GM19023 (cell line): ENCODE results near the gene YJU2.

Experiments used
- ATAC-seq: cut with Tn5 transposase; IDR thresholded peaks from one replicate; pipeline ENCODE4 v1.9.1; 2021; ENCODE audit warnings: mild to moderate bottlenecking, moderate library complexity; ENCODE audit not compliant: unreplicated experiment

Gene YJU2

DNA sequence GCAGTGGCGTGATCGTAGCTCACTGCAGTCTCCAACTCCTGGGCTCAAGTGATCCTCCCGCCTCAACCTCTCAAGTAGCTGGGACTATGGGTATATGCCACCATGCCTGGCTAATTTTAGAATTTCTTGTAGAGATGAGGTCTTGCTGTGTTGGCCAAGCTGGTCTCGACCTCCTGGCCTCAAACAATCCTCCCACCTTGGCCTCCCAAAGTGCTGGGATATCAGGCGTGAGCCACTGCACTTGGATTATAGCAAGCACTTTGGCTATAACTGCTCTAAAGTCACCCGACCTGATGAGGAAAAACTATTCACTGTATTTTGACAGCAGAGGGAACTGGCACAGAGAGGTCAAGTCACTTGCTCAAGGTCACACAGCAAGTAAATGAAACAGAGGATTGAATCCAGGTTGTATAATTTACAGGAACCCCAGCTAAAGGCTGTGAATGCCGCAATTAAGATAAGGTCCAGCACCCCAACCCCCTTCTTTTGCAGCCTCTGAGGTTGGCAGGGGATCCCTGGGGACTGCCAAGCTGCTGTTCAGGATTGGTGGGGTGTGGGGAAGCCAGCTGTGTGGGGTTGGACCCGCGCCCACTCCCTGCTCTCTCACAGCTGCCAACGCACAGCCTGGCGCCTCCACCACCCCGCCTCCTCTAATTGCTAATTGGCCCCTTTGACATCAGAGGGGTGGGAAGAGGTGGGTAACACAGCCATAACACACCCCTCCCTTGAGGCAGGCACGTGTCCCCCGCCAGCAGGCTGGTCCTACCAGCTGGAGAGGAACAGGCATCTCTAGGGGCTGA, 49.3 kb downstream of the YJU2 start:
- no peak for ATAC-seq

DNA sequence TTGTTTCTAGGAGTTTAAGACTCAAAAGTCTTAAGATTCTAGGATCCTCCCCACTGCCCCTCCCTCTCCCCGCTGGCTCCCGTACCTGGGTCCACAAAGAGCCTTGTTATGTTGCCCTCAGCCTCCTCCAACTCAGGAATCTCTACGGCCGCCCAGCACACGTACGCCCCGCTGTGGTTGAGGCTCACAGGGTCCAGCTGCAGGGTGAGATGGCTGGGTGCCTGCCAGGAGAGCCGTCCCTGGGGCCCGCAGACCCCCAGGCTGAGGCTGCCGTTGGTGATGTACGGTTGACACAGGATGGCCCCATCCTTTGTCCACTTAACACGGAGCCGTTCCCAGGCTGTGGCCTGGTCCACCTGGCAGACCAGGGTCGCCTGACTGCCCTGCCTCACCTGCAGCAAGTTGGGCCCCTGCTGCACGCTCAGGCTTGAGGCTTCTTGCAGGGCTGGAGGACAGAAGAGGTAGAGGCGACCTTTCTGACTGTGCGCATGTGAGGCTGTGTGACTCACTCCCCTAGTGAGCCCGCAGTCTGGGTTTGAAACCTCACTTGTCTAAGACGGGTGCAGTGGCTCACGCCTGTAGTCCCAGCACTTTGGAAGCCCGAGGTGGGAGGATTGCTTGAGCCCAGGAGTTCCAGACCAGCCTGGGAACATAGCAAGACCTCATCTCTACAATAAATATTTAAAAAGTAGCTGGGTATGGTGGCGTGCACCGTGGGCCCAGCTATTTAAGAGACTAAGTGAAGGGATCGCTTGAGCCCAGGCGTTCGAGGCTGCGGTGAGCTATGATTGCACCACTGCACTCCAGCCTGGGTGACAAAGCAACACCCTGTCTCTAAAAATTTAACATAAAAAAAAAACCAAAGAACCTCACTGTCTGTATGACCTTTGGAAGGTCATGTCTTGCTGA, 51.3 kb downstream of the YJU2 start:
- ATAC-seq, result no peak

GRCh38 chr19:4298810-4299550, 52.1 kb downstream of the YJU2 start:
- no peak for ATAC-seq

DNA sequence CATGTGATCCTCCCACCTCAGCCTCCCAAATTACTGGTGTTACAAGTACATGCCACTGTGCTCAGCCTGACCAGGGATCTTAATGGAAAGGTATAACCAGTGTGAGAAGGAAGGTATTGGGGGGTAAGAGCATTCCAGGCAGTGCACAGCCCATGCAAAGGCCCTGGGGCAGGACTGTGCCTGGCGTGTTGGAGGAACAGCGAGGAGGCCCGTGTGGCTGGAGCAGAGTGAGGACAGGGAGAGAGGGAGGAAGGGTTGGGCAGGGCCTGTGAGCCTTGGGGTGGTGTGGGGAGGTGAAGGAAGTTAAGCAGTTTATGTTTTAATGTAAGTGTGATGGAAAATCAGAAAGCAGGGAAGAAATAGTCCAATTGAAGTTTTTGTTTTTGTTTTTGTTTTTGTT, 53.7 kb downstream of the YJU2 start:
- no peak for ATAC-seq

DNA sequence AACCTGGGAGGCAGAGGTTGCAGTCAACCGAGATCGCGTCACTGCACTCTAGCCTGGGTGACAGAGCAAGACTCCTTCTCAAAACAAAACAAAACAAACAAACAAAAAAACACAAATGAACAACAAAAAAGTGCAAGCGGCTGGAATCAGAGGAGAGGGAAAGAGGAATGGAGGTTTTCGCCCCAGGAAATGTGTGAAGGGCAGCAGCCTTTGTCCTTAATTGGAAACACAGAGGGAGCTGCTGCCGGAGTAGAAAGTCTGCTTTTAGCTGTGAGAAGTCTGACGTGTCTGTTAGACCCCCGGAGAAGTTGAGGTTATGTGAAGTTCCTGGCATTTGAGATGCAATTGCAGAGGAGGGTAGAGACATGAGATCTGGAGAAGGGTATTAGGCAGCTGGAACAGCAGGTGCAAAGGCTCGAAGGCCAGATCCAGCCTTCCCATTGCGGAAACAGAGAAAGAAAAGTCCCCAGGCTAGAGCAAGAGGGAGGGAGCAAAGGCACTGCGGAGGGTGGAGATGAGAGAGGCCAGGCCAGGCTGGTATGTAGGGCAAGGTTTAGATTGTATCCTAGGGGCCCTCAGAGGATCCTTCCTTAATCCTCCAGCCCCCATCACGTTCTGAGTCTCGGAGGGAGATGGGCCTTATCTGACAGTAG, 54.8 kb downstream of the YJU2 start:
- no peak for ATAC-seq

- ATAC-seq, result no peak
These were observed 55.4 kb downstream of the YJU2 start, which contains the start of gene TMIGD2 for GRCh38 chr19:4302243-4302640. TSS of gene TMIGD2 (minus strand) at chr19:4302389. CDS start at chr19:4302385, 4 bp downstream.

GRCh38 chr19:4303819-4304537, 57.1 kb downstream of the YJU2 start:
- ATAC-seq, result no peak

- no peak for ATAC-seq
These were observed 57.8 kb downstream of the YJU2 start, which contains the start of gene FSD1 for GRCh38 chr19:4304538-4305256. TSS of gene FSD1 (plus strand) at chr19:4304598. CDS start at chr19:4304747, 149 bp downstream.

GRCh38 chr19:4305257-4305612, 58.4 kb downstream of the YJU2 start:
- ATAC-seq, result no peak

- ATAC-seq, result no peak
These were observed 58.8 kb downstream of the YJU2 start for GRCh38 chr19:4305659-4306058.

DNA sequence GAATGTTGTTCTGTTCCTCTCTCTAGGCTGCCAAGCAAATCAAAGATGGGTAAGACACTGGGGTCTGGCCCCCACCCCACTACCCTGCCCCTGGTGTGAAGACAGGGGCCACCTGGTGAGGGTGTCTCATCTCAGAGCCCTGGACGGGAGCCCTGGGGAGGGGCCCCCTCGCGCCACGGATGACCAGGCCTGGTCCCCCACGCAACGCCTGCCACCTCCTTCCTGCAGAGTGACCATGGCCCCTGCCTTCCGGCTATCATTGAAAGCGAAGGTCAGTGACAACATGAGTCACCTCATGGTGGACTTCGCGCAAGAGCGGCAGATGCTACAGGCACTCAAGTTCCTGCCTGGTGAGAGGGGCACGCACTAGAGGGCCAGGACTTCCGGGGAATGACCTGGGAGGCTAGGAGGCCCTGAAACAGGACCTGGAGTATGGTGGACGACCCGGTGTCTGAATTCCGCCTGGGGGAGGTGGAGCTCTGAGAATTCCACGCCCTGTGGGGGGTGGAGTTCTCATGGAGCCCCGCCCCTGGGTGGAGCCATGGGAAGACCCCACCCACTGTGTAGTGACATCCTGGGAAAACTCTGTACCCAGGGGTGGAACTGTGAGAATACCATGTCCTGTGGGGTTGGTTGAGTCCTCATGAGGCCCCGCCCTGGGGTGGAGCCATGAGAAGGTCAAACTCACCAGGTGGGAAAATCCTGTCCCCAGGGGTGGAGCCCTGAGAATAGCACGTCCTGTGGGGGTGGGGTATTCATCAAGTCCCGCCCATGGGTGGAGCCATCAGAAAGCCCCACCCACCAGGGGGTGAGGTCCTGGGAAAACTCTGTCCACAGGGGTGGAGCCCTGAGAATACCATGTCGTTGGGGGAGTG, 63.6 kb downstream of the YJU2 start:
- ATAC-seq, result no peak

- no peak for ATAC-seq
These were observed 67.1 kb downstream of the YJU2 start for GRCh38 chr19:4313847-4314490.

DNA sequence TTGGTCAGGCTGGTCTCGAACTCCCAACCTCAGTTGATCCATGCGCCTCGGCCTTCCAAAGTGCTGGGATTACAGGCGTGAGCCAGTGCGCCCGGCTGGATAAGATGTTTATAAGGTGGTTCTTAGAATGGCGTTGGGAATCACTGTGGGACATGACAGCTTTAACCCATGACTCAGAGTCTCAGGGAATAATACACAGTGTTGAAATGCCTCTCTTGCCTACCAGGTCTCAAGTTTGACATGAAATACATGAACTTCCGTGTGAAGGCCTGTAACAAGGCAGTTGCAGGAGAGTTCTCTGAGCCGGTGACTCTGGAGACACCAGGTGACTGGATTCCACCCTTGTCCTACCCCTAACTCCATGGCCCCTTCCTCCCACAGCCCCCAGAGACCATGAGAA, 70.1 kb downstream of the YJU2 start:
- ATAC-seq, result no peak

DNA sequence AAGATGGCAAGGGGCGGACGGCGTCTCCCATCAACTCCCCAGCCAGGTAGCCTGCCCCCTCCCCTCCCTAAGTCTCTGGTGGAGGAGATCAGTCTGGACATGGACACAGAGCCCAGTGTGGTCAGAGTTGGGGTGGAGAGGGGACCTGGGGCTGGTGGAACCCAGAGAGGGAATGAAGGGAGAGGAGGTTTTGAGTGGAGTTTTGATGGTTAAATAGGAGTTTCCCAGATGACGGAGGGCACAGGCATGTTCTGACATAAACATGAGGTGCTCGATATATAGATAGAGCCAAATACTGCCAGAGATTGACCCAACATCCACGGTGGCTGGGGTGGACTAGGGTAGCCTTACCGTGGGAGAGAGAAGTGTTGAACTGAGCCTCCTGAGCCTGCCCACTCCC, 71.6 kb downstream of the YJU2 start:
- no peak for ATAC-seq
